22Rv1 (cell line): Measurements from ENCODE around the gene KCNC4.

Source experiments
- CTCF ChIP-seq: fragments of 450-650 bp; IDR thresholded peaks from 2 replicates; pipeline ENCODE4 v1.5.1; 2017; ENCODE audit warnings: mild to moderate bottlenecking
- ZFX ChIP-seq: fragments of 450-650 bp; IDR thresholded peaks from 2 replicates; pipeline ENCODE4 v1.6.1; 2017; ENCODE audit warnings: antibody characterized with exemption, borderline replicate concordance

- no peak for TF ChIP-seq CTCF
- no peak for TF ChIP-seq ZFX
Observed at GRCh38 chr1:110220324-110220723, 10.2 kb downstream of the KCNC4 start.
